Mucosa of gallbladder (tissue), 1 donor: ENCODE measurements around the gene PPFIA4. TPM values are rescaled to one million over a fixed set of nuclear protein-coding genes. Genes with fewer than 3 reads are reported as not detected.

Experiments
- DNase-seq: peaks from one replicate; pipeline ENCODE4 v3.0.0-alpha.2; 2020; ENCODE audit warnings: low spot score
- total RNA-seq: library from RNA; stranded (reverse); gene quantifications from one replicate; pipeline ENCODE4 v1.2.1, GENCODE V29; 2021
- donor health status: DM: no; HTN: no; CAD: no.

The PPFIA4 gene
- total RNA-seq, 1 donor from 2014 or later = 7.0 TPM

- DNase-seq = no peak
These were observed 73.7 kb downstream of the PPFIA4 start for GRCh38 chr1:203099805-203100515.

- DNase-seq = no peak
These were observed 74.2 kb downstream of the PPFIA4 start for GRCh38 chr1:203100516-203100869.

GRCh38 chr1:203101813-203102634 lies 75.7 kb downstream of the PPFIA4 start:
- no peak for DNase-seq

GRCh38 chr1:203103216-203103615 lies 76.9 kb downstream of the PPFIA4 start:
- DNase-seq = no peak

GRCh38 chr1:203103829-203104495 lies 77.7 kb downstream of the PPFIA4 start:
- no peak for DNase-seq

- no peak for DNase-seq
These were observed 78.6 kb downstream of the PPFIA4 start for GRCh38 chr1:203104789-203105390.

- no peak for DNase-seq
These were observed 86.2 kb downstream of the PPFIA4 start for GRCh38 chr1:203112475-203112874.

- no peak for DNase-seq
These were observed 87.0 kb downstream of the PPFIA4 start for GRCh38 chr1:203113308-203113707.

- DNase-seq = no peak
These were observed 87.9 kb downstream of the PPFIA4 start for GRCh38 chr1:203114202-203114601.

GRCh38 chr1:203116091-203116820 lies 90.0 kb downstream of the PPFIA4 start:
- no peak for DNase-seq

GRCh38 chr1:203117611-203118575 lies 91.6 kb downstream of the PPFIA4 start:
- DNase-seq = peak; percentile 66

- DNase-seq = no peak
These were observed 94.2 kb downstream of the PPFIA4 start for GRCh38 chr1:203120325-203121153.

- DNase-seq = no peak
These were observed 95.1 kb downstream of the PPFIA4 start for GRCh38 chr1:203121186-203122015.

- DNase-seq = no peak
These were observed 95.9 kb downstream of the PPFIA4 start for GRCh38 chr1:203122159-203122558.

- DNase-seq = no peak
These were observed 97.7 kb downstream of the PPFIA4 start for GRCh38 chr1:203124011-203124410.

- DNase-seq = no peak
These were observed 98.4 kb downstream of the PPFIA4 start for GRCh38 chr1:203124546-203125317.

GRCh38 chr1:203126151-203126865 lies 100.0 kb downstream of the PPFIA4 start:
- no peak for DNase-seq
